AG04450 (cell line): ENCODE data around the gene BTN3A1. TPM values are rescaled to one million over a fixed set of nuclear protein-coding genes. Genes with fewer than 3 reads are reported as not detected.

Source experiments
- CTCF ChIA-PET: fragments of 300-600, 350-600 bp; formaldehyde crosslinking; extraction: SDS; loops from one replicate; lab custom pipeline; 2022; ENCODE audit warnings: antibody characterized with exemption, inconsistent platforms; lab: Charles Lee
- POLR2A ChIA-PET: fragments of 350-600 bp; formaldehyde crosslinking; extraction: SDS; loops from one replicate; lab custom pipeline; 2021; ENCODE audit warnings: antibody characterized with exemption, inconsistent platforms; lab: Yijun Ruan, JAX
- DNase-seq: peaks from one replicate; pipeline ENCODE4 v3.0.0-alpha.2; 2011; ENCODE audit warnings: low read depth, low spot score
- H3K27ac ChIP-seq: one replicate; pipeline ENCODE4 v1.5.1; 2012; ENCODE audit warnings: low read depth, low read length, control low read depth
- H3K27me3 ChIP-seq: one replicate; pipeline ENCODE4 v1.6.0; 2012; ENCODE audit warnings: low read length; ENCODE audit not compliant: control insufficient read depth, insufficient read depth
- H3K4me3 ChIP-seq: 2 replicates; pipeline ENCODE4 v1.5.1; 2011; ENCODE audit warnings: mild to moderate bottlenecking, low read depth, low read length, control low read depth
- H3K9me3 ChIP-seq: 2 replicates; pipeline ENCODE4 v1.5.1; 2012; ENCODE audit warnings: low read length; ENCODE audit not compliant: control insufficient read depth, insufficient read depth
- polyA plus RNA-seq: library from polyadenylated mRNA; depleted of rRNA; stranded (reverse); fragments of >200 nt; gene quantifications from 2 replicates; pipeline ENCODE4 v1.2.3, GENCODE V29; 2011
- TF ChIP-seq, protein P1 (sequence below): IDR thresholded peaks from 2 replicates; pipeline ENCODE4 v1.5.1; 2011; ENCODE audit warnings: low read depth, low read length, control low read depth, inconsistent platforms

BTN3A1 gene
- polyA plus RNA-seq, 1 experiment: 32.7 TPM

DNA sequence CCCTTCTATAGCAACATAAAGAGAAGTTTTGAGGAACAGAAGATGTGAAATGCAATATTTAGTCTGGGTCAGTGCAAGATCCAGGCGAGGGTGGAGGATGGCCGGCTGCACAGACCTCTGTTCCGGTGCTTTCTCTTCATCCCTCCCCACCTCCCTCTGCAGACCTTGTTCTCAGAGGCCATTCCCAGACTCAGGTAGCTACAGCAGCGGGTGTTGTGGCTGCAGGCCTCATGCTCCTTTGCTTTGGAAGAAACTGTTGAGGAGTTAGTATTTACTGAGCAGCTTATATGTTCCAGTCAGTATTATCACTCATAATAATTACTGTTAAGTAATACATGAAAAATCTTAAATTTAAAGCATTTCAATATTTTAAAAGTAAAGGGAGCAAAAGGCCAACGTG, 39.9 kb downstream of the BTN3A1 start:
- POLR2A ChIA-PET: no interaction called here
- no peak overlapping the region for H3K27ac ChIP-seq
- H3K27me3 ChIP-seq: no peaks in the 10 kb centered on the region
- H3K4me3 ChIP-seq: peak overlapping the region; percentile 66
- H3K9me3 ChIP-seq: no peaks in the 10 kb centered on the region
- CTCF ChIA-PET: interaction anchor here (1.3 kb wide), 1 partner anchor 100 kb away, joined by 5 read pairs; no protein-coding TSS in a partner anchor
- TF ChIP-seq, protein P1, sequence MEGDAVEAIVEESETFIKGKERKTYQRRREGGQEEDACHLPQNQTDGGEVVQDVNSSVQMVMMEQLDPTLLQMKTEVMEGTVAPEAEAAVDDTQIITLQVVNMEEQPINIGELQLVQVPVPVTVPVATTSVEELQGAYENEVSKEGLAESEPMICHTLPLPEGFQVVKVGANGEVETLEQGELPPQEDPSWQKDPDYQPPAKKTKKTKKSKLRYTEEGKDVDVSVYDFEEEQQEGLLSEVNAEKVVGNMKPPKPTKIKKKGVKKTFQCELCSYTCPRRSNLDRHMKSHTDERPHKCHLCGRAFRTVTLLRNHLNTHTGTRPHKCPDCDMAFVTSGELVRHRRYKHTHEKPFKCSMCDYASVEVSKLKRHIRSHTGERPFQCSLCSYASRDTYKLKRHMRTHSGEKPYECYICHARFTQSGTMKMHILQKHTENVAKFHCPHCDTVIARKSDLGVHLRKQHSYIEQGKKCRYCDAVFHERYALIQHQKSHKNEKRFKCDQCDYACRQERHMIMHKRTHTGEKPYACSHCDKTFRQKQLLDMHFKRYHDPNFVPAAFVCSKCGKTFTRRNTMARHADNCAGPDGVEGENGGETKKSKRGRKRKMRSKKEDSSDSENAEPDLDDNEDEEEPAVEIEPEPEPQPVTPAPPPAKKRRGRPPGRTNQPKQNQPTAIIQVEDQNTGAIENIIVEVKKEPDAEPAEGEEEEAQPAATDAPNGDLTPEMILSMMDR: no peak
- DNase-seq: no peak

DNA sequence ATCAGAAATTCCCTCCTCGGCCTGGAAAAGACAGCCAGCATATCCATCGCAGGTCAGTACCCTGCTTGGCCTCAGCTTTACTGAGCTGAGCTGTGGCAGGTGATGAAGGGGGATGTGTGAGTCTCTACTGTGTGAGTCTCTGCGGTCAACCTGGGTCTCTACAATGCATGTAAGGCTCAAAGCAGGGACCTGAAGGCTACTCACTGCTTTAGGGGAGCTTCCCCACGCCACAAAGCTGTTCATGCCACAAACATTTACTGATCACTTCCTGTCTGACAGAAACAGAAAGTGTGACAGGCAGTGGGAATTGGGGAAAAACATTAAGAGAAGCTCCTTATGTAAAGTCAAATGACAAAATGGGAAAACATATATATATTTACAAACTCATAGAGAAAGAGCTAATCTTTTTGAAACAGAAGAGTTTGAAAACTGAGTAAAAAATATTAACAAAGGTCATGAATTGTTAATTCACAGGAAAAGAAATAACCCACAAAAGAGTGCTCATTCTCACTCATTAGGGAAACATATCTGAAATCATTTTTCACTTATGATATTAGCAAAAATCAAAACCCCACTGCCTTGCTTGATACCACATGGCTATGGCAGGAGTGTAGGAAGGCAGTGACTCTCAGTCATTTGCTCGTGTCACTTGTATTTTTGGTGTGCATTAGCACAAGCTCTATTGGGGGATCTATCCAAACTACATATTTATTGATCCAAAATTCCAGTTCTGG, 44.0 kb downstream of the BTN3A1 start:
- H3K27me3 ChIP-seq: no peaks in the 10 kb centered on the region
- no peak overlapping the region for H3K27ac ChIP-seq
- TF ChIP-seq, protein P1: no peak
- ChIA-PET CTCF (interaction anchor here (1.4 kb wide), 1 partner anchor 105 kb away, joined by 6 read pairs; no protein-coding TSS in a partner anchor), POLR2A (interaction anchor here (0.6 to 0.9 kb wide), 2 partner anchors 8 to 16 kb away, joined by 4 to 5 read pairs; no protein-coding TSS in a partner anchor)
- no peak overlapping the region for H3K4me3 ChIP-seq
- no peak for DNase-seq
- no peaks in the 10 kb centered on the region for H3K9me3 ChIP-seq

DNA sequence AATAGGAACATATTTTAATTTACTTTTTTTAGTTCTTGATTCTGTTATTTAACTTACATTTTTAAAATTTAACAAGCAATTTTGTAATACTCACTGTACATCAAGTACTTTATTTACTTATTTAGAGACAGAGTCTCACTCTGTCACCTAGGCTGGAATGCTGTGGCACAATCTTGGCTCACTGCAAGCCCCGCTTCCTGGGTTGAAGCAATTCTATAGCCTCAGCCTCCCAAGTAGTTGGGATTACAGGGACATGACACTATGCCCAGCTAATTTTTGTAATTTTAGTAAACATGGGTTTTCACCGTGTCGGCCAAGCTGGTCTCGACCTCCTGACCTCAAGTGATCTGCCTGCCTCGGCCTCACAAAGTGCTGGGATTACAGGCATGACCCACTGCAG, 45.2 kb downstream of the BTN3A1 start:
- H3K4me3 ChIP-seq: no peak overlapping the region
- no peaks in the 10 kb centered on the region for H3K9me3 ChIP-seq
- TF ChIP-seq, protein P1: no peak
- CTCF ChIA-PET: interaction anchor here (1.1 kb wide), 1 partner anchor 105 kb away, joined by 3 read pairs; no protein-coding TSS in a partner anchor
- no peaks in the 10 kb centered on the region for H3K27me3 ChIP-seq
- POLR2A ChIA-PET: no interaction called here
- H3K27ac ChIP-seq: no peak overlapping the region
- DNase-seq: no peak

DNA sequence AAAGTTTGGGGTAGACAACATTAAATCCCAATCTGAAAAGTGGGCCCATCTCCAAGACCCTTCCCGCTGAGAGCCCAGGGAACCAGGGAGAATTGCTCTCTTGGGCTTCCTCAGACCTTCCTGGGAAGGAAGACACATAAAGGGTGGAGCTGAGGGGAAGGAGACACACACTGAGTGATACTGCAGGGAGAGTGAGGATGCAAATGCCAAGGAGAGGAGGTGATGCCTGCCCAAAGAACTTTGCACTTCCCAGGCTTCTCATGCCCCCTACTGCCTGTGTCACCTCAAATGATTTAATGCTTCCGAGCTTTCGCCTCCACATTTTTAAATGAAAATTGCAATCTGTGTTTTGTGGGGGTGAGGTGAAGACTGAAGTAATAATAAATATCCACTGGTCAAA, 48.2 kb downstream of the BTN3A1 start:
- no peak for DNase-seq
- ChIA-PET CTCF (no interaction called here), POLR2A (no interaction called here)
- Histone ChIP-seq H3K27ac (no peak overlapping the region), H3K9me3 (no peaks in the 10 kb centered on the region), H3K27me3 (no peaks in the 10 kb centered on the region), H3K4me3 (no peak overlapping the region)
- TF ChIP-seq, protein P1: no peak

DNA sequence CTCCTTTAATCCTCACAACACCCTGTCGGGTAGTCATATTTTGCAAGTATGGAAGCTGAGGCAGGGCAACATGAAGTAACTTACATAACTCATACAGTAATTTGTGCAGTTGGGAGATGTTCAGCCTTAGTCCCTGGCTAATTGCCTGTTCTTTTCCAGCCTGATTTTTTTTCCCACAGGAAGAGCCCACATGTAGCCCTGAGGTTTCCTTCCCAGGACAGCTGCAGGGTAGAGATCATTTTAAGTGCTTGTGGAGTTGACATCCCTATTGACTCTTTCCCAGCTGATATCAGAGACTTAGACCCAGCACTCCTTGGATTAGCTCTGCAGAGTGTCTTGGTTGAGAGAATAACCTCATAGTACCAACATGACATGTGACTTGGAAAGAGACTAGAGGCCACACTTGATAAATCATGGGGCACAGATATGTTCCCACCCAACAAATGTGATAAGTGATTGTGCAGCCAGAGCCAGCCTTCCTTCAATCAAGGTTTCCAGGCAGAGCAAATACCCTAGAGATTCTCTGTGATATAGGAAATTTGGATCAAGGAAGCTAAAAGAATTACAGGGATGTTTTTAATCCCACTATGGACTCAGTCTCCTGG, 50.7 kb downstream of the BTN3A1 start:
- POLR2A ChIA-PET: no interaction called here
- Histone ChIP-seq H3K27me3 (no peaks in the 10 kb centered on the region), H3K9me3 (no peaks in the 10 kb centered on the region), H3K27ac (no peak overlapping the region), H3K4me3 (no peak overlapping the region)
- CTCF ChIA-PET: no interaction called here
- DNase-seq: no peak
- TF ChIP-seq, protein P1: no peak
